HCEC 1CT (cell line): ENCODE results near the gene CRIP2.

Experiments used
- DNase-seq: peaks from one replicate; pipeline ENCODE4 v3.0.0-alpha.2; 2017

Gene CRIP2, protein sequence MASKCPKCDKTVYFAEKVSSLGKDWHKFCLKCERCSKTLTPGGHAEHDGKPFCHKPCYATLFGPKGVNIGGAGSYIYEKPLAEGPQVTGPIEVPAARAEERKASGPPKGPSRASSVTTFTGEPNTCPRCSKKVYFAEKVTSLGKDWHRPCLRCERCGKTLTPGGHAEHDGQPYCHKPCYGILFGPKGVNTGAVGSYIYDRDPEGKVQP

DNA sequence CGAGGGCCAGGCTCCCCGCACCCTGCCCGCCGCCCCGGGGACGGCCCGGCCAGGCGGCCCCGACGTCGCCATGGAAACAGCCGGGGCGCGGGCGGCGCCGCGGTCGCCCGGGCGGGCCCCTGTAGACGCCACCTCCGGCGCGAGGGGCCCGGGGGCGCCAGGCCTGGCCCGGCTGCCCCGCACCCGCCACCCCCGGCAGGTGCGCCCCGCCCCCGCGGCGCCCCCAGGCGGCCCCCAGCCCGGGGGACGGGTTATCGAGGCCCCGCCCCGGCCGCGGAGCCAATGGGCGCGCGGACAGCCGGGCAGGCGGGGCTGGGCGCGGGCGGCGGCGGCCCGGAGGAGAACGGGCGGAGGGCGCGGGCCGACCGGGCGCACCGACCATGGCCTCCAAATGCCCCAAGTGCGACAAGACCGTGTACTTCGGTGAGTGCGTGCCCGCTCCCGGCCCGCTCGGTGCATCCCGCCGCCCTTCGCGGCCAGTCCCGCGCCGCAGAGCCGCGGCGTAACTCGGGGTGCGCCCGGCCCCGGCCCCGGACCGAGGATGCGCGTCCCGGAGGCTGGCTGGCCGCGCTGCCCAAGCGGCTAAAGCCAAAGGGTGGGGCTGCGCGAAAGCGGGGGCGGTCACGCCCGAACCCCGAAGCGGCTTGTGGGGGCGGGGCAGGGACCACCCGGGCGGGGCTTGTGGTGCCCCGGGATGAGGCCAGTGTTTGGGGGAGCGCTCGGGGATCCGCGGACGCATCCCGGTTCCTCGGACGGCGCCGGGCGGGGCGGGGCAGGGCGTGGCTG, at the start of gene CRIP2:
Gene CRIP2 (plus strand): TSS at position 339 of the 786 bp plus-strand sequence. CDS start 42 bp downstream, at position 381.
- DNase-seq = no peak

DNA sequence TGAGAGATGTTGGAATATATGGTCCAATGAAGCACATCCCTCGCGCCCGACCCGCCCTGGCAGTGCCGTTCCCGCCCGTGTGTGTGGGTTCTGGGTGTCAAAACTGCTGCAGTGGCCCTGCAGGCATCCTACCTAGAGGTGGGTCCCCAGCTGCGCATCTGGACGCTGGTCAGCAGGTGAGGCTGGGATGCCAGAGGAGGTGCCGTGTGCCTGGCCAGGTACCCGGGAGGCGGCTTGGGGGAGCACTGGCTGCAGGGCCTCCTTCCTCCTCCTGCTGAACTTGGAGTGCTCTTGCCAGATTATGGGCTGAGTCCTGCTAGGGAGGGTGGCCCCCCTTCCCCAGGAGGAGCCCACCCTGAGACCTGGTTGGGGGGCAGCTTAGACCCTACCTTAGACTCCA, 49.8 kb upstream of the CRIP2 start:
- no peak for DNase-seq

DNA sequence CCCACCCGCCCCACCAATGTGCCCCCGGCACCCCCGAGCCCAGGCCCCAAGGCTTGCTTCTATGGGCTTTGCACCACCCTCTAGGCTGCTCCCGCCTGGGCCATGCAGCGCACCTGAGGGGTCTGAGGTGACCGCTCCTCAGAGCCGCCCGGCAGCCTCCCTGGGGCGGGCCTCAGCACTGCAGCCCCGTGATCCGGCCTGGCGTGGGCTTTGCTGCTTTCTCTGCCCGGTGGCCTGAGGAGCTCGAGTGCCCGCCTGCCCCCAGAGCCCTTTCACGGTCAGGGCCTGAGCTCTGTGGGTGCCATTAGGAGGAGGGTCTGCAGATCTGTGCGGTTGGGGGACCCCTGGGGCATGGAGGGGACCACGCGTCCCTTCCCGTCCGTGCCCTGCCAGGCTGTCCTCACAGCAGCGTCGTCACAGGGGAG, 48.8 kb upstream of the CRIP2 start:
- DNase-seq = no peak

DNA sequence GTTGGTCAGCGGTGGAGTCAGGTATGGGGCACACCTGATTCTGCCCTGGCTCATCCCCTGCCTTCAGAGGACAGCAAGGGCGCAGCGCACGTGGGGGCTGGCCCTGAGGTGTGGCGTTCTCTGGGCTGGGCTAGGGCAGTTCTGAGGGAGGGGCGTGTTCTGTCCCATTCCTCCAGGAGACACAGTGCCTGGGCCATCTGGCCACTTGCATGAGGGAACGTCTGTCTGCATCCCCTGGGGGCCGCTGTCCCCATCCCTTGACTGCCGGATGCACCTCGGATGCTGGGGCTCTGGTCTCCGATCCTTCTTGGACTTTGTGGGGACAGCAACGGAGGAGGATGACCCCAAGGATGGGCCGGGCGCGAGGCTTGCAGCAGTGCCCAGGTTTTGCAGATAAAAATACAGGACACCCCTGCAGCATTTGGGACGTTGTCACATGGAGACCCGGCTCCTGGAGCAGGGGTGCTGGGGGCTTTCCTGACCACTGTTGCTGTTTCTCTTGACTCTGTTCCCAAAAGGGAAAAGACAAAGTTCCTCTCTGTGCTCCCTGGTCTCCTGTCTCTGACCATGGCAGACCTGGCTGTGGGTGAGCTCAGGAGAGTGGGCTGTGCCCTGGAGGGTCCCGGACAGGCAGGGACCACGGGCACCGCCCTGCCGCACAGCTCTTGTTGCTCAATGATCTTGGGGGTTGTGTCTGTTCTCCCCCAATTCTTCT, 48.0 kb upstream of the CRIP2 start:
- DNase-seq = no peak

DNA sequence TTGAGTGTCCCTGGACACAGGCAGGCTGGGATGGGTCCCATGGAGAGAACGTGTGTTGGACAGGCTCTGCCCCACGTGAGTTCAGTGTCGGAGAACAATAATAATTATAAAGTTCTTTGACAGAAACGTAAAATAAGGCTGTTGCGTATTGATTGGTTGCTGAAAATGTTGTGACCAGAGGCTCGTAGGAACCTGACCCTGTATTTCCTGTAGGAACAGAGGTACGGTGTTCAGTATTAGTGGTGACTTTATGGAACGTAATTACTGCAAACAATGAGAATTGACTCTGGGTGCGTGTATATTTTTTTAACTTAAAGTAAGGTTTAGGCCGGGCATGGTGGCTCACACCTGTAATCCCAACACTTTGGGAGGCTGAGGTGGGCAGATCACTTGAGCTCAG, 47.2 kb upstream of the CRIP2 start:
- DNase-seq = no peak

DNA sequence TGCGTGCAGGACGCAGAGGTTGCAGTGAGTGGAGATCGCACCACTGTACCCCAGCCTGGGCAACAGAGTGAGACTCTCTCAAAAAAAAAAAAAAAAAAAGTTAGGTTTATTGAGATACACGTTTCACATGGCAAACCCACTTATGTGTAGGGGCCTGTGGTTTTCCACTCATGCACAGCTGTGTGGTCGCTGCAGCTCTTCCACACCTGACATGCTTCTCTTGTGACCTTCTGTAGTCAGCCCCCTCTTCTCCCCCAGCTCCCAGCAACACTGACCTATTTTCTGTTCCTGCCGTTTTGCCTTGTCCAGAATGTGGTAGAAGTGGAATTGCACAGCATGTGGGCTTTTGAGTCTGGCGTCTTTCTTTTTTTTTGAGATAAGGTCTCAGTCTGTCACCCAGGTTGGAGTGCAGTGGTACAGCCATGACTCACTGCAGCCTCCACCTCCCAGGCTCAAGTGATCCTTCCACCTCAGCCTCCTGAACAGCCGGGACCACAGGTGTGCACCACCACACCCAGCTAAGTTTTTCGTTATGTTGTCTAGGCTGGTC, 46.6 kb upstream of the CRIP2 start:
- no peak for DNase-seq

DNA sequence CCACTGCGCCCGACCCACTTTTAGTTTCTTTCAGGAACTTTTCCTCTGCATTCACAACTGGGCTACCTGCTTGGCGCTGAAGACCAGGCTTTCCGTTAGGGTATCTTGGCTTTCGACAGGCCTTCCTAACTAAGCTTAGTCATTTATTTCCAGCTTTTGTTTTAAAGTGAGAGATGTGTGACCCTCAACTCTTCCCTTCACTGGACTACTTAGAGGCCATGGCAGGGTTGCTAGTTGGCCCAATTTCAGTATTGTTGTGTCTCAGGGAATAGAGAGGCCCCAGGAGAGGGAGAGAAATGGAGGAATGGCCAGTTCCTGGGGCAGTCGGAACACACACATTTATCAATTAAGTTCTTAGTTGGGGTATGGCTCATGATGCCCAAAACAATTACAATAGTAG, 44.6 kb upstream of the CRIP2 start:
- DNase-seq = no peak

DNA sequence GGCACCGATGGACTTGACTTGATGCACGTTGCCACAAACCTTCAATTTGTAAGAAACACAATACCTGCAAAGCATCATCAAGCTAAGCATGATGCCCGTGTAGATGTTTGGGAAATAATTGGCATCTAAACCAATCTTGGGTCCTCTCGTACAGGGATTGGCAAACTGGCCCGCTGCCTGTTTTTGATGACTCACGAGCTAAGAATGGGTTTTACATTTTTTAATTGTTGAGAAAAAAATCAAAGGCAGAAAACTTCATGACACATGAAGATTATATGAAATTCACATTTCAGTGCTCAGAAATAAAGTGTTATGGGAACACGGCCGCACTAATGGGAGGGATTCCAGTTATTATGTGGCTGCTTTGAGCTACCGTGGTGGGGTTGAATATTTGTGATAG, 44.1 kb upstream of the CRIP2 start:
- peak; percentile 74 for DNase-seq

DNA sequence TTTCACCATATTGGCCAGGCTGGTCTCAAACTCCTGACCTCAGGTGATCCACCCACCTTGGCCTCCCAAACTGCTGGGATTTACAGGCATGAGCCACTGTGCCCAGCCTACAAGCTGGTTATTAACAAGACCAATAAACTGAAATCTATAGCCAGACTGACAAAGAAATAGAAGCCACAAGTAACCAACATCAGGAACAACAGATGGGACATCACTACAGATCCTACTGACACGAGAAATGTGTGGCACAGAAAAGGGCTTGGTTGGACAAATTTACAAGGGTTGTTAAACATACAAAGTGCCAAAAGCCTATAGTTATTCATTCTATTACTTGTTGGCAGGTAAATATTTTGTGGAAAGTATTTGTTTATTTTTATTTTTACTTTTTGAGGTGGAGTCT, 43.4 kb upstream of the CRIP2 start:
- DNase-seq = no peak

DNA sequence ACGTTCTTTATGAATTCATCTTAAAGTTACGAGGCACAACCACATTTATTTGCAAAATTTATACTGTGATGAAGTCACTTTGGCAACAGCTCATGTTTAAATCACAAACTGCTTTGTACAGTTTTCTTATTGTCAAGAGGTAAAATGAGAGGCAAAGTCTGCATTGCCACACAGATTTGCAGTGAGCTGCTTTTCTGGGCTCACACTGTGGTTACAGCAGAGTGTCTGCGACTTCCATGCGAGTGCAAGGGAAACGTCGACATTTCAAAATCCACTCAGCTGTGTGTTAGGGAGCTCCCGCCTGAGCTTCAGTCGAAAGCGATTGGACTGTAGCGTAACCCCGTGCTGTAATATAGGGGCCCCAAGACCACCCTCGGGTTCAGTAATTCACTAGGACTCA, 42.0 kb upstream of the CRIP2 start:
- no peak for DNase-seq

DNA sequence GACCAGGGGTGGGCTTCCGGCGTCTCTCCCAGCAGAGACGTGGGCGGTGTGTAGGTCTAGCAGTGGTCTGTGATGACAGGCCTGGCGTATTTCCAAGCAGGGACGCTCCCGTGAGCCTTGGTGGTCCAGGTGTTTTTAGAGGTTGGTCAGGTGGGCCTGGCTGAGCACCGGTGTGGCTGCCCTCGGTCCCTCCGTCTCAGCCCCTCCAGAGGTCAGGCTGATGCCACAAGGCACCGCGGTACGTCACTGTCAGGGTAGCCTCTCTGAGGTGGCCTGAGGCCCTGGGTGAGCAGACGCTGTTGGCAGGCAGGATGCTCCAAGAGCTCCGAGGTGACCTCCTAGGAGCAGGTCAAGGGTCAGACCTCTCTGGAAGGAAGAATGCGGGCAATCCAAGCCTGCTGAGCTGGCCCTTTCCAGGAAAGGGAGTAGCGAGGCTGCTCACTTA, 41.4 kb upstream of the CRIP2 start:
- no peak for DNase-seq

DNA sequence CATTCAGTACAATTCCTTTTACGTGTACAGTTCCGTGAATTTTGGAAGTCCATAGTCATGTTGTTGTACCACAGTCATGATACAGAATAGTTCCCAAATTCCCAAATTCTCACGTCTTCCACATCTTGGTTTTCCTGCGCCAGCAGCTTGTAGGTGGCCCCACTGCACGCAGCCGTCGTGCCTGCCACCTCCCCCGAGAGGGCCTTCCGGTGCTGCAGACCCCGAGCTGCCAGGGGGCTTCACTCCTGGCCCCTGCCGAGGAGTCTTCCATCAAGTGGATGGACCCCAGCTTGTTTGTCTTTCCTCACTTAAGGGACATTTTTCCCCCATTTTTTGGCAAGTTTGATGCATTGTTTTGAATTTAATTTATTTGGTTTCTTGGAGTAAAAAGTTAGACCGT, 38.2 kb upstream of the CRIP2 start:
- no peak for DNase-seq

DNA sequence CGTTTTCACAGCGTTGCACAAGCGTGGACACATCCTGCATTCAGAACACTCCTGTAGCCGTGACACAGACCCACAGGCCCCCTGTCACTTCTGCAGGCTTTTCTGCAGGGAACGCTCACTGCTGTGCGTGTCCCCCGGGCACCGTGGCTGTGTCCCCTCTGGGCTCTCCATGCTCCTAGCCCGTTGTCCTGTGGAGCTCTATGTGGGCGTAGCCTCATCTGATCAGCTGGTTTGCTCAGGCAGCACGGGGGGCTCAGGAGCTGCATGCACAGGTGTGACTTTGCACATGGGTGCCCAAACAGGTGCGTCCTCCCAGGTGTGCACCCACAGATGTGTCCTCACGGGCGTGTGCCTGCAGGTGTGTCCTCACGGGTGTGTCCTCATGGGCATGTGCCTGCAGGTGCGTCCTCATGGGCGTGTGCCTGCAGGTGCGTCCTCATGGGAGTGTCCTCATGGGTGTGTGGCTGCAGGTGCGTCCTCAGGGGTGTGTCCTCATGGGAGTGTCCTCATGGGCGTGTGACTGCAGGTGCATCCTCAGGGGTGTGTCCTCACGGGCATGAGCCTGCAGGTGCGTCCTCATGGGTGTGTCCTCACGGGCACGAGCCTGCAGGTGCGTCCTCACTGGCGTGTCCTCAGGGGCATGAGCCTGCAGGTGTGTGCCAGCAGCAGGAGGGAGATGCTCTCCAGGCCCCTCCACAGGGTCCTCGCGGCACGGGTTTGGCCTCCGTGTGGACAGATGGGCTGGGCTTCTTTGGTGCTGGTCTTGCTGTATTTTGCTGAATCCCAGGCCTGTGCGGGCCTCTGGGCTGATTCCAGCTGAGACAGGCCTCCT, 37.5 kb upstream of the CRIP2 start:
- no peak for DNase-seq

DNA sequence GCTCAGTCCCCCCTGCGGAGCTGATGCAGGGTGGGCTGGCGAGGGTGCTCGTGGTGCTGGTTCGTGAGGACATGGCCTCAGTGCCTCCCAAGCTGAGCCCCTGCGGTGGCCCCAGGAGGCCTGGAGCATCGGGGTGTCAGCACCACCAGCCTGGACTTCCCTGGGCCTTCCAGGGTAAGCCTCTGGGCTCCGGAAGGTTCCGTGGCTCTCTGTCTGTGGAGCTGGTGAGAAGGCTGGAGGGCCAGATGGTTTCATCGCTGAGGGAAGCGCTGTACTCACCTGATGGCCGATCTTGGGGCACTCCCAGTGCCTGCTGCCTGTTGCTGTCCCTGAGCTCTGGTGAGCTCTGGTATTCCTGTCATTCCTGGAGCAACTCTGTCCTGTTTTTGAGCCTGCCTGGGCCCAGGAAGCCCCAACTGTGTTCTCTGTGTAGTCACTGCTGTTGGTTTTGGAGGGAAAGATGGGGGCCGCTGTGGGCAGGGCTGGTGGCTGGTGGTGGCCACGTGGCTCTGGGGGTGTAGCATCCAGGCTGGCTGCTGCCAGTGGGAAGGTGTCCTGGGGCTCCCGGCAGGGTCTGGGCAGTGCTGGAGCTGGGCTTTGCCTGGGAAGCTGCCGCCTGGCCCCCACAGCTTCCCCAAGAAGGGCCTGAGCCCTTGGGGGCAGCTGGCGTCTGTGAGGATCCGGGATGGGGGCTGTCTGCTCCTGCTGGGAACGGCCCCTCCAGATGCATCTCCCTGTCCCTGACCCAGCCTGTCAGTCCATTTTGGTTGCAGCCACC, 36.7 kb upstream of the CRIP2 start:
- DNase-seq = no peak

DNA sequence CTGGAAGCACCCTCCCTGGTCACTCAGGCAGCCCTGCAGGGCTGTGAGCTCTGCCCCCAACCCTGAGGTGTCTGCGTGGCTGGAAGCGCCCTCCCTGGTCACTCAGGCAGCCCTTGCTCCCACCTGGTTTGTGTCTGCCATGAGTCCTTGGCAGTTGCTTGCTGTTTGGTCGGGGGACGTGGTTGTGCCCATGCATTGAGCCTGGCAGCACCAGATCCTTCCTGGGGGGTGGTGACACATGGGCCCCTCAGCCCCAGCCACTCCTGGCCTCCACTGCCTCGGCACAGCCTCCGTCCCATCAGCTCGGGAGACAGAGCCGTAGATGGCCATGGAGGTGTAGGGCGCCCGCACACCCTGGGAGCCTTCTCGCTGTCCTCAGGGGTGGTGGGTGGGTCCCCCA, 35.4 kb upstream of the CRIP2 start:
- DNase-seq = no peak

DNA sequence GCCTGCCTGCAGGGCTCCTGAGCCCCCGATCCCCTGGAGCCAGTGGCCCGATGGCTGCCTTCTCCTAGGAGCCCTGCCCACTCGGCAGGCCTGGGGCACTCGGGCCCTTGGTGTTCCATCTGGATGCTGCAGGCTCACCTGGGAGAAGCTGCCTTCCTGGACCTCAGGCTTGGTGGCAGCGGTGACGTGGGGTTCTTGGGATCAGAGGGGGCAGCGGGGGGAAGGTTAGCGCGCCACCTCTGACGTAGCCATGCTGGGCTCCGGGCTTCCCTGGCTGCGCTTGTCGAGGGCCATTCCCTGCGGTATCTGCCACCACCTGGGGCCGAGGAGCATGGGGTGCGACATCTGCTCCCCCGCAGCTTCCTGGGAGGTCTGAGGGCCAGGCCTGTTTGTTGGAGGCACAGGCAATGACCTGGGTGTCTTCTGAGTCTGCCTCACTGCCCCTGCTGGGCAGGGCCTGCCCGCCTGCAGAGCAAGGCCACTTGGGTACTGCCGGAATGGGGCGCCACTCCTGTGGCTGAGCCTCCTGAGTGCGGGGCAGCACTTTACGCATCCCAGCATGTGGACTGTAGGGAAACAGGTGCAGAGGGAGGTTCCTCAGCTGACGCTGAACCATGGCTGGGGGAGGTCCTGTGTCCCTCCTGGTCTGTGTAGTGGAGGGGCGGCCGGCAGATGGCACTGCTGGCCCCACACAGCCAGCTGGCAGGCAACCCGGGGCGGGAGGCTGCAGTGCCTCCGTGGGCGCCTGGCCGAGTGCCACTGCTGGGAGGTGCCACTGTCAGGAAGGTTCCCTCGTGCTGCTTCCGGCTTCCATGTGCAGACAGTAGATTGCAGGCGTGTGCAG, 34.7 kb upstream of the CRIP2 start:
- no peak for DNase-seq

DNA sequence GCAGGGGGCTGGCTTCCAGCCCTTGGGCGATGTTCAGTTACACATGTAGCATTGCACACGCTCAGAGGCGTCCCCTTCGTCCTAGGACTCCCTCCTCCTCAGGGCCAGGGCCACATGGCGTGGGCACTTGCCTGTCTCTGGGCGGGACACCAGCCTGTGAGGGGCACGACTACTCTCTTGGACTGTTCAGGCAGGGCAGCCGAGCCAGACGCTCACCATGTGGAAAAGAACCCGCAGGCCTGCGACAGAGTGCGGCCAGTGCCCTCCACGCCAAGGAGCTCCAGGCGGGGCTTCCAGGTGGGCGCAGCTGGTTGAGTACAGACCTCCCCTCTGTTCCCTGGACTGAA, 34.1 kb upstream of the CRIP2 start:
- no peak for DNase-seq

DNA sequence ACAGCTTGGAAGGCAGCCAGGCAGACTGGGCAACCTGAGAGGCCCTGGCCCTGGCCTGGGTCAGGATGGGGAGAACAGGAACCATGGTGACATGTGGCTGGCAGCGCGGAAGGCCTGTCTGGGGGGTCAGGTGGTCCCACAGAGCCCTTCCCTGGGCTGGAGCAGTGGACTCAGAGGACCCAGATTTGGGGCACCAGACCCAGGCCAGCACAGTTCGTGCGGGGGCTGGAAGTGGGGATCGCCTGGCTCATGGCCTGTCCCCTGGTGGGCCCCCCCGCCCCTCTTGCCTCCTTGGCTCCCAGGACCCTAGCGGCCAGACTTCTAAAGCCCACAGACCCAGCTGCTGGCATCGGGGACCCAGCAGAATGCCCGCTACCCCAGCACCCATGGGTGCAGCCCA, 33.6 kb upstream of the CRIP2 start:
- no peak for DNase-seq

DNA sequence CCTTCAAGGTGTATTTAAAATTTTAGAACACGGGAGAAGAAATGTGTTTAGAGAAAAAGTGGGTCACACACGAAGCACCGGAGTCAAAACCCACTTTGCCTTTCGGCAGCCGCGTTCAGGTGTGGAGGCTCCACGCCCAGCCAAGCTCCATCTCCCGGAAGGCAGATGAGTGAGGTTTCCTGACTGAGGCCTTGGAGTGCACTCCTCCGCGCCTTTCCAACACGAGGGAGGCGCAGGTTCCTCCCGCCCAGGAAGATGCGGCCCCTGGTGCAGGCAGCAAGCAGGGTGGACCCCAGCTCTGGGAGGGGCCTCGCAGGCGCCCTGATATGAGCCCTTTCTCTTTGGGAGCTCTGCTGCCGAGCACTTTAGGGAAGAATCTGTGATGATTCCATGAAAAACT, 32.5 kb upstream of the CRIP2 start:
- DNase-seq = no peak

DNA sequence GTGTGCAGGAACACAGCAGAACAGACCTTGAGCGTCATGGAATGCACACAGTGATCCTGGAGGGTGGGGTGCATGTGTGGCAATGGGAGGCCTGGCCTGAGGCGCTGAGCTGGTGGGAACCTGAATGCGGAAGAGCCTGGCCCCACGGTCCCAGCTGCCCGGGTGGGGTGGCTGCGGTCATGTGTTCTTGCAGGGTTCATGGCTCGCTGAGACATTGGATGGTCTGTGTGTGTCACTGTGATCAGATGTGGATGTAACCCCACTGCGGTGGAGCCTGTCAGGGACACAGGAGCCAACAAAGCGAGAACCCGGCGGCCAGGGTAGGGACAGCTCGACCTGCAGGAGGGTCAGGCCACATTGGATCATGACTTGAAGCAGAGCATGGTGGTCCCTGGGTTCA, 31.8 kb upstream of the CRIP2 start:
- no peak for DNase-seq

DNA sequence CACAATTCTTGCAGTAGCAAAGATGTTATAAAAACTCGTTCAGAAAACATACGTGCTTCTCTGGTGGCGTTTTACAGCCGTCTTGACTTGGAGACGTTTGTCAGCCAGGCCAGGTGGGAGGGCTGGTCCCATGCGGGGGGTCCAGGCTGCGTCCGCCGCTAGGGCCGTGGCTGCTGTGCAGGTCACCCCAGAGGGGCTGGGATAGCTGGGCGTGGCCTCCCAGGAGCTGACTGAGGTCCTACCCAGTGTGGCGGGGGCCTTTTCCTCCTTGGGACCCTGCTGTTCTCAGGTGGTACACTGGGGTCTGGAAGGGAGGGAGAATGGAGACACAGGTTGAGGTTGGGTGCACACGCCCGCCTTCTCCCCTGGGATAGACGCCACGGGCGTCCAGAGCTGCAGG, 29.8 kb upstream of the CRIP2 start:
- DNase-seq = no peak
